Stimulated activated CD4-positive, alpha-beta T cell treated with anti-CD3 and anti-CD28 coated beads, Interleukin-2, amount 100 ng/mL, for 24 hours (primary cell): Measurements from ENCODE around the gene DMXL1.

Source experiments
- DNase-seq, 2 donors: peaks; one replicate each; pipeline ENCODE4 v3.0.0-alpha.2; 2020

DMXL1 gene

DNA sequence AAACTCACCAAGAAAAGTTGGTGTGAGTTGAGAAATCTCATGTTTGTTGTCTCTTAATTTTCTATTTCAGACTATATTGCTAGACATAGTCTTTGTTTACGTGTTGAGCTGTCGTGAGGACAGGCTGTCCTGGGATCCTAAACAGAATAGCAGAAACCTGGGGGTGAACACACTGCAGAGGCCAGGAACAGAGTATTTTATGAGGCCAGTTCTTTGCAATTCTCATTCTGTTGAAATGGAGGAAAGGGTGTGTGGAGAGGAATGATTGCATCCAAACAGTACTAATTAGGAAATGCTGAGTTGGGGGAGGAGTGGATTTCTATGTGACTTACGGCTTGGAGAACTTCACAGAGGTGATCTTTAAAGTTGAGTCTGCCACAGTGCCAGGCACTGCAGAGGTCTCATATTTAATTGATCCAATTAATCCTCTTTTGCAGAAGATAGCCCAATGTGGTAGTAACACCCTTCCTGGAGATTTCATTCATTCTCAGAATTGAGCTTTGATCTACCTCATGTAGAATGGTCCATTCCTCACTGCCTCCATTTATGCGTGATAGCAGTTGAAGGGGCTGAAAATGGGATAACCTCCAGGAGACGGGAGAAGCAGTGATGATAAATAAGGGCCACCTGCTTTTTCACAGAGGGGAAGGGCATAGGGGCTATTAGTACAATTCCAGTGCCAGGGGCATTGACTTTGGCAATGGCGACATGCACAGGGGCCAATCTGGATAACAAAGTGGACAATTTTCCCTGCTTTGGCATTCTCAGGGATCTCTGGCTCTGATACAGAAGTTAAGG, 200.3 kb downstream of the DMXL1 start:
- DNase-seq: no peak

DNA sequence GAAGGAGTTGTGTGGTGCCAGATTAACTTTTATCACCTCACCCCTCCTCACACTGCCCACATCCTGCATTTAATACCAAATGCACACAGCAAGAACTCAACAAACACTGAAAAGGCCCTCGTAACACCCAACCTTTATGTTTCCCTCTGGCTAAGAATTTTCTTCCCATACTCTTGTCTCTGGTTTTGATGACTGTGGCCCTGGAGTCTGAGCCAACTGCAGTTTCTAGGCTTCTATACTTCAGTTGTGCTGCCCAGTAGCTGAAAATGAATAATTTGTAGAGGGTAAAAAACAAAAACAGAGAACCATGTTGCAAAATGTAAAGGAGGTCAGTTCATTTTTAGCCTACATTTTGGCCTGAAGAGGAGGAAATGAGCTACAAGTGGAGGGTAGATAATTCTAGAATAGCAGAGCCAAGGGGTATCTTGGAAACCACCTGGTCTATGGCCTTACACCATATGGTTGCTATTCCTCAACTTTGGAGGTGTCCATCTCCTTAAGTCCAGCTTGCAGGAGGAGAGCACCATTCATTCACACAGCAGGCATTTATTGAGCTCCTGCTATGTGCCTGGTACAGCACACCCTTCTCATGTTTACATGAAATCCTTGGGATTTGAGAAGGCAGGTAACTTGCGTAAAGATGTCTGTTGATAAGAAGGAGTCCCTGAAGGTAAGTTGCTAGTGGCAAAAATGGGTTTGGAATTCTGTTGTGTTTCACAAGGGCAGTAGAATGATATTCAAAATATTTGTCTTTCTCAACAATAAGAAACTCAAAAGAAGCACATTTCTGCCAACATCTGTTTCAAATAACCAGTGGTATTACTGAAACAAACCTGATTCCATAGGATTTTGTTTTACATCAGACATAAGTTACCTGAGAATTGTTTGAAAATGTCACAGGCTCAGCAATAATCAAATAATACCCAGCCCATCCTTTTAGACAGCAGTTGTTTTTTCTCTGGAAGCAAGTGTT, 201.2 kb downstream of the DMXL1 start:
- no peak for DNase-seq

DNA sequence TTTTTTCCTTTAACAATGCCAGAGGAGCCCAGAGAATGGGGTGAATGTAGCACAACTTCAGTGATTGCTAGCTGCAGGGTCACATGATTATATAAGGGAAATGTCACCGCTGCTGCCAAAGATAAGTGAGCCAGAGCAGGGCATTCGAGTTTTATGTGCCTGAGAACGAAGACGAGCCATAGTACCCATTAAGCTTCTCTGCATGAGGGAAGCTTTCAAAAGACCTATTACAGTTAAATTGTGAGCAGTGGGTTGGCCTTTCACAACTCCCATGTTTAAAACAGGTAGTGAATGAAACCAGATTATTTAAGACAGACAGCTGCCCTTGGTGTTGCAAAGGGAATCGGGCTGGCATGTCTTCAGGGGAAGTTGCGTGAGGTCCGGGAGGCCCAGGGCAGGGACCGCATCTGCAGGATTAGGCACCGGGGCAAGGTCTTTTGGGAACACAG, 202.5 kb downstream of the DMXL1 start:
- no peak for DNase-seq

DNA sequence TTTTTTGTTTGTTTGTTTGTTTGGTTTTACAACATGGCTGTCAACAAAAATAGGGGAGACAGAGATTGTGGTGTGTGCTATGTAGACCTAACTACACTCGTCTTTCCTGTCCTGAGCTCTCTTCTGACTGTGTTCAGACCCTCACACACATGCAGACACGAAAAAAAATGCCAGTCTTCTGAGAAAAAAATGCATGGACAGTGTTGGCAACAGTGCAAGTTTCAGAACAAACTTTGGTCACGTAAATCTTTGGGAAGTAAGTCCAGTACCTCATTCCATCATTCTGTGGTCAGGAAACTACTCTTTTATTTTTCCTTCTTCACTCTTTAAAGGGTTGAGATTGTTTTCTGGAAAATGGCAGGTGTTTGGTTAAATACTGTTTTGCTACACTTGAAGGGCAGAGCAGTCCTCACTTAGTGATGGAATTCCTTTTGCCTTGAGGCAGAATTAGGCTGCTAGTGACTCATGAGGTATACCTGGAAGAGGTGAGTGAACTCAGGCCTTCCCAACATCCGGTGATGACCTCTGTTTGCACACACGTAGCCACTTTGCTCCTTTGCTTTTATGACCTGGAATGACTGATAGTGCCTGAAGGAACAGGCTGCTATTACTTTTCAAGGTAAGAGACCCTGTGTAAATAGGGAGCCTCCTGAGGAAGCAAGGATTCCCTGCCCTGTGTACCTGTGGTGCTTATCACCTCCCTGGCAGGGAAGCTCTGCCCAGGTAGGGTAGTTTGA, 203.3 kb downstream of the DMXL1 start:
- DNase-seq: no peak

DNA sequence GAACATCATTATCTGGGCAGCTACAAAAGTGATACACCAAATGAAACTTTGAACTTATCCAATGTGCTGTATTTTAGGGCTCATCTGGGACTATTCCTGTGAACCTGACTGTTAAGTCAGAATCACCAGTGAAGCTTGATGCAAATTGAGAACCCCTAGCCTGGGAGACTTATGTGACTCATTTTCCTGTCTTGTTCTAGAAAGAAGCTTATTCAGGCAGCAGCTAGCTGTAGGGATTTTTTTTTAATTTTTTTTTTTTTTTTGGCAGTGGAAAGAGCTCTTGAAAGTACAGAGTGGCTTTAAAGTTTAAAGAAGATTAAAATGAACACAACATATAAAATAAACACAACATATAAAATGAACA, 203.9 kb downstream of the DMXL1 start:
- no peak for DNase-seq

DNA sequence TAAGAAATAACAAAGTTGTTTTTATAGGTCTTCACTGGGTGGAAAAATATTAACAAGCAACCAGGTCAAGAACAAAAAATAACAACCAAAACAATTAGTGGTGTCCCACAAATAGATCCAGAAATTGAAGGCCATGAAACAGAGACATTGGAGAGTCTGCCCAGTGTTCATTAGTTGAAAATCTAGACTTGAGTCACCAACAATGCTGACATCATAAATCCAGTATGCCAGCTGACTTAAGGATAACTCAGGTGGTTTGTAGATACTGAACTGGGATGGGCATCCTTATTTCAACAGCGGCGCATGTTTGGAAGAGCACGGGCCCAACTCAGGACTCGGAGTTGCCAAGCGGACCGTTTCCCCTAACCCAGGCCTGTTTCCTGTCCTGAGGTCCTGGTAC, 204.3 kb downstream of the DMXL1 start:
- DNase-seq: no peak

DNA sequence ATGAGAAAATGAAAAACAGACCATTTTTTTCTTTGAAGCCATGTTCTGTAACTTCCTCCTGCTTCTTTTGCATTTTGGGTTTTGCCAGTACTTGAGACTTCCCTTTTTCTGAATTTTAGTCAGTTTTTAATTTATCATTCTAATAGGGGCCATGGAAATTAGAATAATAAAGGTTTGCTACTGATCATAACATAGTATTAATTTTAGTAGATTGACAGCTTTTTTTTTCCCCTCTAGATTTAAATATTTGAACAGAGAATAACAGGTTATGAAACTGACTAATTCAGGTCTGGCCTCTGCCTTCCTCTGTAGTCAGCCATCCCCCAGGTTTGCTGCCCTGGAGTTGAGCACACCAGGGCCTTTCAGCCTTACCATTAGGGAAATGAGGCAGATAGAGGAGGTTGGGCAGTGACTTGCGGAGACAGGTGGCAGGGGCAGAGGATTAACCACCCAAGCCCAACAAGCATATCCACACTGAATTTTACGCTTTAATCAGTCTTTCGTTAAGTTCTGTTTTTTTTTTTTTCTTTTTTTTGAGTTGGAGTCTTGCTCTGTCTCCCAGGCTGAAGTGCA, 204.8 kb downstream of the DMXL1 start:
- peak; percentile 50 to 63 for DNase-seq

DNA sequence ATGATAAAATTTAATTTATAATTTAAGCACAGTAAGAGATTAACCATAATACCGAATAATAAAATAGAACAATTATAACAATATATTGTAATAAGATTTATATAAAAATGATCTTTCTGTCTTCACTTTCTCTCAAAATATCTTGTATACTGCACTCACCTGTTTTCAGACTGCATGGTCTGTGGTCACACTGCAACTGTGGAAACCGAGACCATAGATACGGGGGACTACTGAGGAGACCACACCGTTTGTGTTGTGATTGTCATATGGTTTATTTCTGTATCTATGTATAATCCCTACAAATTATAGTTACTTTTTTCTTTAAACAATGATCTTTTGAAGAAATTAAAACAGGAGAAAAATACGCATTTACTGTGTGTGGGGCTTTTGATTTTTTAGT, 206.1 kb downstream of the DMXL1 start:
- no peak for DNase-seq

DNA sequence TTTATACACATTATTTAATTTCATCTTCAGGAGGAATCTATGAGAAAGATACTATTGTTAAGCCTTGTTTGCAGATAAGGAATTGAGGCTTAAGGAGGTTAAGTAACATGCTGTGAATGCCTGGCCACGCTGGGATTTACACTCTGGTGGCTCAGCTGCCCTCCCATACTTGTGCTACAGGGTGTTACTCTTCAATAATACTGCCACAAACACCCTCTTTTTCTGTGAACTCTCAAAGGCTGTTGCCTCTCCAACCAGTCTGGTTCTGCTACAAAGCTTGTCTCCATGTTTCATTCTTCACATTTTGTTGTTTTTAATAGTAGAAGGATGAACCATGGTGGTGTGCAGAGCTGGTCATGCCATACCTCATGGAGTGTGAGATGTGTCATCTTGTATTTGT, 208.2 kb downstream of the DMXL1 start:
- DNase-seq: no peak

DNA sequence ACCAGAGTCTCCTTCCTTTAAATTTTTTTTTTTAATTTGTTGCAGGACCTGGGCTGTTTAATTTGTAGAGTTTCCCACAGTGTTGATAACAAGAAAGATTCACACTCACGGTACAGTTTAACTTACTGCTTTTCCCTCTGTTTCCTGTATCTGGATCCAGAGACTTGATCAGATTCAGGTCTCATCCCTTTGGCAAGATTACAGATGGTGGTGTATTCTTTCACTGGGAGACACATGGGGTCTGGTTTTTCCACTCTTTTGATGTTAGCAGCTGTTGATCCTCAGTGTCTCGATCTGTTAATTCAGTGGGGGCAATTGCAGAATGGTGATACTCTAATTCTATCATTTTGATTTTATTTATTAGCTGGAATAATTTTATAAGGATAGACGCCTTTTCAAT, 209.5 kb downstream of the DMXL1 start:
- DNase-seq: no peak

DNA sequence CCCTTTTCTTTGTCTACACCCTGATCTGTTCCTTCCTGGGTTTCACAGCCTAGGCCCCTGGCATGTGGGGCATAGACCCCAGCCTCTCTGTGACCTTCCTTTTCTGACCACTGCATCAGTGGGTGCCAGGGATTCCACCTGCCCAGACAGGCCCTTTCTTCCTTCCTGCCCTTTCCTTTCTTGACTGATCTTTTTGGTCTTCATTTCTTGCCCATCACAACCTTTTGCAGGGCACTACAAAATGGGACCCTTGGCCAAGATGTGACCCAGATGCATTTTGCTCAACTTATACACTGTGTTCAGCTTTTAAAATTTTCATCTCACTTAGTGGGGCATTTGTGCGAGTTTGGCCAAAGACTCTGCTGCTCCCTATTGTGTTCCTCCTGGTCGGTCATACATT, 211.7 kb downstream of the DMXL1 start:
- DNase-seq: no peak

DNA sequence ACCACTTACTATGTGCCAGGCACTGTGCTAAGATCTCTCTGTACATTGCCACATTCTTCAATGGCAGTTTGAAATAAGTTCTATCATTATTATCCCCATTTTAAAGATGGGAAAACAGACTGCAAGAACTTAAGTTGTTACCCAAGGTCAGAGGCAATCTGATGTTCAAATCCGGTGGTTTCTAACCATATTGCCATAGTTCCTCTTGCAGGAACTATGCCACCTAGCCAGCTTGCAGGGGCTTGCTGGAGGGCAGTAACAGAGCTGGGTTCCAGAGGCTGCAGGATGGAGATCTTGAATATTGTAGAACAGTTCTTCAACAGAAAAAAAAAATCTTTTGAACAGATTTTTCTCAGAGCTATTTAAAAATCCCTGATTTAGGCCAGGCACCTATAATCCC, 213.1 kb downstream of the DMXL1 start:
- no peak for DNase-seq

DNA sequence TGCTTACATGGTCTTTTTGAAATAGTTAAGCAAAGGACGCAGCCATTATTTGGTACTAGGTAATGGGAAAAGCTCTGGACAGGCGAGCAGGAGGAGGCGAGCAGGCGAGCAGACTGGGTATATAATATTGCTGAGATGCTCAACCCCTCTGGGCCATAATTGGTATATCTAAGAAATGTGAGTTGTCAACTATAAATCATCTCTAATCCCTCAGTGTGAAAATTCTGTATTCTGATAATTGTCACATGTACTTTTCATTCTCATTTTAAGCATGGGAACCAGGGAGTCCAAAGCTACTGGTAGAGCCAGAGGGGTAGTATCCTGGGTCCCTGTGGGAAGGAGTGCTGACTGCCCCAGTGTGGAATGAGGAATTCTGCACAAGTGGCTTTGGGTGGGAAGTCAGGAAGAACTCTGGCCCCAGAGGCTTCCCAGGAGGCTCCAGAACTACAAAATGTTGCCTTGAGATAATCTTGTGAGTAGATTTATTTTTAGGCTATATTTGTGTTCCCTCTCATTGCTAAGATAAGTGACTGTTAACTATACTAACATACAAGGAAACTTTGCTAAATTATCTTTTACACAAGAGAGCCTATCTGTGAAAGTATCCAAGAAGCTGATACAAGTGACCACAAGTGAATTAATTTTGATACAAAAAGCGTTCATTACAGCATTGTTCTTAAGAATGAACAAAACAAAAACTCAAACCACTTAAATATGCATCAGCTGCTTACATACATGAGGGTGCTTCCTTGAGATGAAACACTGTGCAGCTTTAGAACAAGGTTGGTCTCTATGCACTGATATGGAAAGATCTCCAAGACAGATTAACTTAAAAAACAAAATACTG, 214.4 kb downstream of the DMXL1 start:
- DNase-seq: no peak

DNA sequence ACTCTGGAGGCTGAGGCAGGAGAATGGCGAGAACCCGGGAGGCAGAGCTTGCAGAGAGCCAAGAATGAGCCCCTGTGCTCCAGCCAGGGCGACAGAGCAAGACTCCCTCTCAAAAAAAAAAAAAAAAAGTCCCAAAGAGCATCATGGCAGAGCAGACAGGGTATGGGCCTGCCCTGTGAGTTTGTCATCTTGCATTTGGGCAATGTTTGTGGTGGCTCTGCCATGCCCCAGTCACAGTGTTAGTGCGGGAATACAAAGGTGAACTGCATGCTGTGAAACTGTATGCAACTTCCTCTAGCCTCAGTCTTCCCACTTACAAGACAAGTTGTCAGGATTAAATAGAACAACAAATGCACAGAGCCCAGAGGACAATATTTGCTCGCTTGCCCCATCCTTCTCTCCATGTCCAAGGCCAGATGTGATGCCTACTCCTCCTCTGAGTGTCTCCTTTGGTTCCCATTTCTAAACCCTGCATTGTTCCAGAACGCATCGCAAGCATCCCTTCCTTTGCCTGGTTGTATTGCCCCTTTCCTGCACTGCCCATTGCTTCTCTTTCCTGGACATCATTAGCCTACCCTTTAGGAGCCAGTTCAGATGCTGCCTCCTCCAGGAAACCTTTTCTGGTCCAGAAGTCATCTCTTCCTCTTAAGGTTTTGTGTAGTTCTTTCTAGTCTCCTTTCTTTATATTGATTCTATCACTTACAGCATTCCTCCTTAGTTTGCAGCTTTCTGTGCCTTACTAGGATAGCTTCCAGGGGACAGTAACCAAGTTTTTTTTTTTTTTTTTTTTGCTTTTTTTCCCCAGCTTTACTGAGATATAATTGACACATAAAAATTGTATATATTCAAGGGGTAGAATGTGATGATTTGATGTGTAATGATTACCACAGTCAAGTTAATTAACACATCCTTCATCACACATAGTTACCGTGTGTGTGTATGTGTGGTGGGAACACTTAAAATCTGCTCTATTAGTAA, 215.9 kb downstream of the DMXL1 start:
- no peak for DNase-seq

DNA sequence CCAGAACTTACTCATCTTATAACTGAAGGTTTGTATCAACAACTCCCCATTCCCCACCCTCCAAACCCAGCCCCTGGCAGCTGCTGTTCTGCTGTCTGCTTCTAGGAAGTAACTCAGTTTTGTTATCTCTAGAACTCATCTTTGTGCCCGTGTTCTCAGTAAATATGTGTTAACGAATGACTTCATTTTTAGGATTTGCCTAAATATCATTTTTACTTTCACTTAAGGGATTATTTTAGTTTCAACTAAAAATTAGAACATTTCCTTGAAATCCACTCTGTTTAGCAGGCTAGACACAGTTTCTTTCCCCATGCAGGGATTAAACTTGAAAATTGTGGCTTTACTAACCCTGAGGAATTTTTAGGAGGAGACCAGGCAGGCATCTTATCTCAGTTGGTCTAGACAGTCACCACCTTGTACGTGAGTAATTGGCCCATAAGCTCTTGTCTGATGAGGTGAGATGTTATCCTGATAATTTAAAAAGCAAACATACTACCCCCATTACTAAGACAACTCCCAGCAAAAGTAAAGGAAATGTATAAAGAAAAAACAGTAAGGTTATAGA, 216.7 kb downstream of the DMXL1 start:
- DNase-seq: peak; percentile 46 to 61

DNA sequence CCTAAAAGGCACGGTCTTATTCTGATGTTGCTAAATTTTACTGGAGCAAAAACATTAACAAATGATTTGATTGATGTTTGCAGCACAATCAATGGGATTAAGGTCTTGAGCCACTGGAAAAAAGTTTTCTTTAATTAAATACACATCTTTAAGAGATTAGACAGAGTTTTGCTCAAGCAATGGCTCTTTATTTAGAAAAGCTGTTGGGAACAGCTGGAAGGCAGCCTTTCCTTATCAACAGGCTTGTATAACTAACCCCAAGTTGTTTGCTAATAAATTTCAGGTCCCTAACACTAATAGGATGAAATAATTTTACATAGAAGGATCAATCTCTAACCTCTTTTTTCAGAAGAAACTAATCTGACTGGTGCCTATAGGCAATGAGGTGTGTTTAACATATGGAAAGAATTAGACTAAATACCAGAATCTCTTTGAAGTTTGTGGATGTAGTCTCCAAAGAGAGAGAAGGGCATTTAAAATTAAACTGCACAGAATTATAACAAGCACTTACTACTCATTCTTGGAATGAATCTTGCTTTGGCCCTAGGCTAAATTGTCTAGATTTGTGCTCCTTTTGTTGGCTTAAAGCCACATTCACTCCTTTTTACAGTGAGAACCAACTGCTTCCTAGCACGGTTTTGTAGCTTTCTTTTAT, 217.6 kb downstream of the DMXL1 start:
- DNase-seq: no peak

DNA sequence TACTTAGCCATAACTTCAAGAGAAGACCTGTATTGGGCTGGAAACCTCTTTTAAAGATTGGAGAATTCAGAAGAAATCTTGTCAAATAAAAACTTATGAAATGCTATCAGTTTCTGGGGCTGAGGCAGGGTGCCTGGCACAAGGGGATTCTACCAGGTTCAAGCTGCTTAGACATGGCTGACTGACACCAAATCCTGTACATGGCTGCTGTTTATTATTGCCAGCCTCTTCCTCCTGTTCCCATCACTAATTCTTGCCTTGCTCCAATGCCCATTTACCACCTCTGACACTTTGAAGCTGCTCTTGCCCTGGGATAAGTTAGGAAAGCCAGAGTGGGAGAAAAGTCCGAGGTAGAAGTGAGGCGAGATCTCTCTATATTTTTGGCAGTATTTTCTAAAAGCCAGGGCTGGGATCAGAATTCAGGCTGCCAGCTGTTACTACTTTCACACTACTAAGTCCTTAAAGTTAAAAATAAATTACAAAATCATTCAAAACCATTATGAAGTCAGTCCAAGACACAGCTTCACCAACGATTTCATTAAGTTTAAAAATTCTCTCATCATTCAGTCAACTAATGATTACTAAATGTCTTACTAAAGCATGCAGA, 218.7 kb downstream of the DMXL1 start:
- DNase-seq: no peak

DNA sequence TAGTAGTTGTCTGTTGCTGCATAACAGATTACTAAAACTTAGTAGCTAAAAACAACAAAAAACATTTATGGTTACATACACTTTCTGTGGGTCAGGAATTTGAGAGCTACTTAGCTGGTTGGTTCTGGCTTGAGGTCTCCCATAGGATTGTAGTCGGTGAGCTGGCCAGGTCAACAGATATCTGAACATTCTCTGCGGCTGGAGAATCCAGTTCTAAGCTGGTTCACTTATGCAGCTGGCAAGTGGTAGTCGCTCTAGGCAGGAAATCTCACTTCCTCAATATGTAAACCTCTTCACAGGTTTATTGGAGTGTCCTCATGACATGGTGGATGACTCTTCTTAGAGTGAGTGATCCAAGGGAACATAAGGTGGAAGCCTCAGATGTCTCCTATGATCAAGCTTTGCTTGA, 219.3 kb downstream of the DMXL1 start:
- DNase-seq: no peak

DNA sequence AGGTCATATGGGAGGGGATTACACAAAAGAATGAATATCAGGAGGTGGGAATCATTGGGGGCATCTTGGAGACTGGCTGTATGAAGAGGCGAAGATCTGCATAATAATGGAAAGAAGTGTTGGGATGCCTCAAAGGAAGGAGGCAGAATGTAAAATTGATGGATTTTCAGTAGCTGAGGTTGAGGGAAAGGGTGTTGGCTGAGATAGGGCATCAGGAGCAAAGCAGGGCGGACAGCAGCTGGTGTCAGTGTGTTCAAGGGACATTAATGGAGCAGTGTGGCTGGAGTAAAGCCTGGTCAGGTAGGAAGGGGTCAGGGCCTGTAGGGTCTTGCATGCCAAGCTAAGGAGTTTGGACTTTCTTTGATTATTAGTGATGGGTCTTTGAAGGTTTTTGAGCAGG, 219.7 kb downstream of the DMXL1 start:
- no peak for DNase-seq
